ENCODE measurements around the gene INO80B. TPM values are rescaled to one million over a fixed set of nuclear protein-coding genes. Genes with fewer than 3 reads are reported as not detected.

Gene INO80B
- total and polyA plus RNA-seq, 9 of the 15 experiments (the other 6 are each of a cell fraction or from before 2014, with no cell fraction given): 0.41 to 22.6 (median 9.0) TPM

DNA sequence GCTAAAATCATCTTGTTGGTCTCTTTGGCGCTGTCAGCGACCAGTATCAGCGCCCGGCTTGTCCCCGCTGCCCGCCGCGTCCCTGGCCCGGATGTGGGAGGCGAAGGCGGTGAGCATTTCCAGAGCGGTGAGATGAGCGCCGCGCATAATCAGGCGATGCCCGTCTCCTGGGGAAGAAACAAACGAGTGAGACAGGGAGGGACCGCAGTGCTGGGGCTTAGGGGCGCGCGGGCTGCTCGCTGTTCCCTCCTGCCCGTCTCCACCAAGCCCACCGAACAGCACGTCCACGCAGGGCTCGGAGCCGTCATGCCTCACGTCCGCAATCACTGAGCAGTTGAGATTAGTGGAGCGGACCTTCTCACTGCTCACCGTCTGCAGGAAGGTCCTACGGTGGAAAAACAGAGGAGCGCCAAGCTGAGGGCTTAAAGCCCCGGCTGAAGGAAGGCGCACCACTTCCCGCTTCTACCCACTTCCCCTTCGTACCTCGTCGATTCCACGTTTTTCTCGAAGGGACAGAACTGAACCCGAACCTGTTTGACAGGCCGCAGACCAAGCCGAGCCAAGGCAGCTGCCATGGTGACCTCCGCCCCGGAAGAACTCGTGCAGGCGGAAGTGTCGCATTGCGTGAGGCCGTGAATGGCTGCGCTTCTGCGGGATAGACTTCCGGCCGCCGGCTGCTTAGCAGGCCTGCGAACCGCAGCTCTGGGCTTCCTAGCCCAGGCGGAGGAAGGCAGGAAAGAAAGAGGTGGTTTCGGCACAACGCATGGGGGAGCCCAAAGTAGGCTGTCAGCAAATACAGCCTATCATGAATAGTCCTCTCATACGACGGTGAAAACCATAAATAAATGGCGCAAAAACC, 17.4 kb downstream of the INO80B start, which contains the start of gene MRPL53 (continued):
- TF ChIP-seq ILF3 (IDR thresholded peaks at IDR 0.05; ENCODE audit: borderline replicate concordance): no peak
- TF ChIP-seq HDAC8 (tag; IDR thresholded peaks at IDR 0.05): peak; percentile 24; the same call in 1 of the 2 replicates
- TF ChIP-seq, protein P1, sequence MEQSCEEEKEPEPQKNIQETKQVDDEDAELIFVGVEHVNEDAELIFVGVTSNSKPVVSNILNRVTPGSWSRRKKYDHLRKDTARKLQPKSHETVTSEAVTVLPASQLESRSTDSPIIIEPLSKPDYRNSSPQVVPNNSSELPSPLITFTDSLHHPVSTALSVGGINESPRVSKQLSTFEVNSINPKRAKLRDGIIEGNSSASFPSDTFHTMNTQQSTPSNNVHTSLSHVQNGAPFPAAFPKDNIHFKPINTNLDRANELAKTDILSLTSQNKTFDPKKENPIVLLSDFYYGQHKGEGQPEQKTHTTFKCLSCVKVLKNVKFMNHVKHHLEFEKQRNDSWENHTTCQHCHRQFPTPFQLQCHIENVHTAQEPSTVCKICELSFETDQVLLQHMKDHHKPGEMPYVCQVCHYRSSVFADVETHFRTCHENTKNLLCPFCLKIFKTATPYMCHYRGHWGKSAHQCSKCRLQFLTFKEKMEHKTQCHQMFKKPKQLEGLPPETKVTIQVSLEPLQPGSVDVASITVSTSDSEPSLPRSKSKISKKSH (CRISPR knock-in tag; IDR thresholded peaks at IDR 0.05): 0 out of 2 replicates have a peak, but pooled peaks have one; percentile 45
- TF ChIP-seq ZKSCAN3 (CRISPR knock-in tag; IDR thresholded peaks at IDR 0.05): no peak
- TF ChIP-seq ZNF24 (IDR thresholded peaks at IDR 0.05): no peak; the same call in 1 of the 2 replicates
- TF ChIP-seq RB1 (IDR thresholded peaks at IDR 0.05; ENCODE audit: low read depth): peak; percentile 31; the same call in 1 of the 2 replicates
- TF ChIP-seq ZFP1 (CRISPR knock-in tag; IDR thresholded peaks at IDR 0.05): 0 out of 2 replicates have a peak, but pooled peaks have one; percentile 45
- peak; percentile 98 for TF ChIP-seq SIN3B (IDR thresholded peaks at IDR 0.05; ENCODE audit: low read depth)
- TF ChIP-seq NFIC (IDR thresholded peaks at IDR 0.05): peak; percentile 47; the same call in 1 of the 2 replicates
- TF ChIP-seq PHTF2 (CRISPR knock-in tag; IDR thresholded peaks at IDR 0.05): peak; percentile 84
- no peak; the same call in 1 of the 2 replicates for TF ChIP-seq RAD51 (IDR thresholded peaks at IDR 0.05; ENCODE audit: borderline replicate concordance, low read depth)
- TF ChIP-seq DACH1 (IDR thresholded peaks at IDR 0.05; ENCODE audit: partially characterized antibody): no peak
- TF ChIP-seq ZKSCAN1 (IDR thresholded peaks at IDR 0.05; ENCODE audit: low read depth, low read length): 0 out of 2 replicates have a peak, but pooled peaks have one; percentile 30
- TF ChIP-seq CXXC5 (CRISPR knock-in tag; IDR thresholded peaks at IDR 0.05): peak; percentile 87
- TF ChIP-seq, protein P2, sequence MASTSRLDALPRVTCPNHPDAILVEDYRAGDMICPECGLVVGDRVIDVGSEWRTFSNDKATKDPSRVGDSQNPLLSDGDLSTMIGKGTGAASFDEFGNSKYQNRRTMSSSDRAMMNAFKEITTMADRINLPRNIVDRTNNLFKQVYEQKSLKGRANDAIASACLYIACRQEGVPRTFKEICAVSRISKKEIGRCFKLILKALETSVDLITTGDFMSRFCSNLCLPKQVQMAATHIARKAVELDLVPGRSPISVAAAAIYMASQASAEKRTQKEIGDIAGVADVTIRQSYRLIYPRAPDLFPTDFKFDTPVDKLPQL (IDR thresholded peaks at IDR 0.05; ENCODE audit: extremely low read depth, insufficient read length): no peak
- TF ChIP-seq, protein P3, sequence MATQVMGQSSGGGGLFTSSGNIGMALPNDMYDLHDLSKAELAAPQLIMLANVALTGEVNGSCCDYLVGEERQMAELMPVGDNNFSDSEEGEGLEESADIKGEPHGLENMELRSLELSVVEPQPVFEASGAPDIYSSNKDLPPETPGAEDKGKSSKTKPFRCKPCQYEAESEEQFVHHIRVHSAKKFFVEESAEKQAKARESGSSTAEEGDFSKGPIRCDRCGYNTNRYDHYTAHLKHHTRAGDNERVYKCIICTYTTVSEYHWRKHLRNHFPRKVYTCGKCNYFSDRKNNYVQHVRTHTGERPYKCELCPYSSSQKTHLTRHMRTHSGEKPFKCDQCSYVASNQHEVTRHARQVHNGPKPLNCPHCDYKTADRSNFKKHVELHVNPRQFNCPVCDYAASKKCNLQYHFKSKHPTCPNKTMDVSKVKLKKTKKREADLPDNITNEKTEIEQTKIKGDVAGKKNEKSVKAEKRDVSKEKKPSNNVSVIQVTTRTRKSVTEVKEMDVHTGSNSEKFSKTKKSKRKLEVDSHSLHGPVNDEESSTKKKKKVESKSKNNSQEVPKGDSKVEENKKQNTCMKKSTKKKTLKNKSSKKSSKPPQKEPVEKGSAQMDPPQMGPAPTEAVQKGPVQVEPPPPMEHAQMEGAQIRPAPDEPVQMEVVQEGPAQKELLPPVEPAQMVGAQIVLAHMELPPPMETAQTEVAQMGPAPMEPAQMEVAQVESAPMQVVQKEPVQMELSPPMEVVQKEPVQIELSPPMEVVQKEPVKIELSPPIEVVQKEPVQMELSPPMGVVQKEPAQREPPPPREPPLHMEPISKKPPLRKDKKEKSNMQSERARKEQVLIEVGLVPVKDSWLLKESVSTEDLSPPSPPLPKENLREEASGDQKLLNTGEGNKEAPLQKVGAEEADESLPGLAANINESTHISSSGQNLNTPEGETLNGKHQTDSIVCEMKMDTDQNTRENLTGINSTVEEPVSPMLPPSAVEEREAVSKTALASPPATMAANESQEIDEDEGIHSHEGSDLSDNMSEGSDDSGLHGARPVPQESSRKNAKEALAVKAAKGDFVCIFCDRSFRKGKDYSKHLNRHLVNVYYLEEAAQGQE (IDR thresholded peaks at IDR 0.05; ENCODE audit: borderline replicate concordance): peak; percentile 22; the same call in 1 of the 2 replicates
- TF ChIP-seq, protein P3 (CRISPR knock-in tag; IDR thresholded peaks at IDR 0.05; ENCODE audit: low read depth): 0 out of 2 replicates have a peak, but pooled peaks have one; percentile 80
- no peak for TF ChIP-seq CEBPB (tag; IDR thresholded peaks at IDR 0.05)
- peak in 1 of 2 experiments; percentile 70; a peak in 1 of 4 replicates for TF ChIP-seq TBL1XR1 (IDR thresholded peaks at IDR 0.05; ENCODE audit: low read length in 2 of 2)

Data from K562 (cell line).